ENCODE data around the gene RNF157.

Gene RNF157

GRCh38 chr17:76121932-76122430, 118.3 kb downstream of the RNF157 start:
- no peak for DNase-seq

- DNase-seq, result no peak
Measured at GRCh38 chr17:76120658-76121008, 119.7 kb downstream of the RNF157 start.

GRCh38 chr17:76119409-76120371, 120.6 kb downstream of the RNF157 start:
- DNase-seq, result peak; percentile 22

- no peak for DNase-seq
Measured at GRCh38 chr17:76115138-76115754, 125.0 kb downstream of the RNF157 start.

GRCh38 chr17:76111956-76112355, 128.3 kb downstream of the RNF157 start:
- no peak for DNase-seq

- no peak for DNase-seq
Measured at GRCh38 chr17:76107509-76107908, 132.8 kb downstream of the RNF157 start.

GRCh38 chr17:76106703-76107102, 133.6 kb downstream of the RNF157 start:
- no peak for DNase-seq

GRCh38 chr17:76104896-76105231, 135.4 kb downstream of the RNF157 start:
- no peak for DNase-seq

- DNase-seq, result no peak
Measured at GRCh38 chr17:76104140-76104895, 136.0 kb downstream of the RNF157 start.

- DNase-seq, result peak; percentile 94
Measured at GRCh38 chr17:76103274-76104139, 136.8 kb downstream of the RNF157 start, which contains the start of gene EXOC7. EXOC7 (minus strand) TSS chr17:76103787; CDS start chr17:76103692, 95 bp downstream.

GRCh38 chr17:76102944-76103273, 137.4 kb downstream of the RNF157 start:
- no peak for DNase-seq

GRCh38 chr17:76097716-76098295, 142.5 kb downstream of the RNF157 start:
- no peak for DNase-seq

GRCh38 chr17:76095943-76096342, 144.3 kb downstream of the RNF157 start:
- DNase-seq, result no peak

- DNase-seq, result no peak
Measured at GRCh38 chr17:76094046-76094445, 146.2 kb downstream of the RNF157 start.

- DNase-seq, result no peak
Measured at GRCh38 chr17:76092526-76093413, 147.5 kb downstream of the RNF157 start.
